GM18520 (cell line): ENCODE data around the gene RPS6KA3.
"Not testable (repeated sequence)": the region's sequence is repeated elsewhere in the genome, so short reads cannot be mapped to it uniquely, and the experiment has no call there.

Experiments used
- ATAC-seq: cut with Tn5 transposase; IDR thresholded peaks from one replicate; pipeline ENCODE4 v1.9.1; 2021; ENCODE audit not compliant: unreplicated experiment

Gene RPS6KA3

GRCh38 chrX:20224814-20225487 is 41.8 kb downstream of the RPS6KA3 start:
- ATAC-seq, result peak; percentile 80

GRCh38 chrX:20221902-20222301 is 44.8 kb downstream of the RPS6KA3 start:
- ATAC-seq, result no peak

- ATAC-seq, result no peak
Observed at GRCh38 chrX:20218836-20219505, 47.7 kb downstream of the RPS6KA3 start.

GRCh38 chrX:20217906-20218305 is 48.8 kb downstream of the RPS6KA3 start:
- ATAC-seq, result no peak

GRCh38 chrX:20217271-20217670 is 49.4 kb downstream of the RPS6KA3 start:
- ATAC-seq, result no peak

- ATAC-seq, result no peak
Observed at GRCh38 chrX:20215565-20215964, 51.1 kb downstream of the RPS6KA3 start.

- peak; percentile 93 for ATAC-seq
Observed at GRCh38 chrX:20212486-20213089, 54.1 kb downstream of the RPS6KA3 start.

- no peak for ATAC-seq
Observed at GRCh38 chrX:20211261-20211786, 55.4 kb downstream of the RPS6KA3 start.

GRCh38 chrX:20205927-20206708 is 60.6 kb downstream of the RPS6KA3 start:
- peak; percentile 81 for ATAC-seq

GRCh38 chrX:20204351-20204750 is 62.4 kb downstream of the RPS6KA3 start:
- no peak for ATAC-seq

- ATAC-seq, result no peak
Observed at GRCh38 chrX:20197641-20198210, 69.0 kb downstream of the RPS6KA3 start.

- ATAC-seq, result no peak
Observed at GRCh38 chrX:20189171-20189570, 77.5 kb downstream of the RPS6KA3 start.

- ATAC-seq, result no peak
Observed at GRCh38 chrX:20181598-20182329, 84.9 kb downstream of the RPS6KA3 start.

GRCh38 chrX:20177093-20177492 is 89.6 kb downstream of the RPS6KA3 start:
- ATAC-seq, result no peak

GRCh38 chrX:20173856-20174255 is 92.9 kb downstream of the RPS6KA3 start:
- no peak for ATAC-seq

GRCh38 chrX:20173313-20173712 is 93.4 kb downstream of the RPS6KA3 start:
- no peak for ATAC-seq

GRCh38 chrX:20171887-20172286 is 94.8 kb downstream of the RPS6KA3 start:
- no peak for ATAC-seq

GRCh38 chrX:20162516-20162915 is 104.2 kb downstream of the RPS6KA3 start:
- not testable (repeated sequence) for ATAC-seq

- no peak for ATAC-seq
Observed at GRCh38 chrX:20159797-20160385, 106.8 kb downstream of the RPS6KA3 start.

- ATAC-seq, result no peak
Observed at GRCh38 chrX:20151689-20152088, 115.0 kb downstream of the RPS6KA3 start.
